DOHH2 (cell line): ENCODE measurements around the gene ZNF462.
"Not testable (repeated sequence)": the region's sequence is repeated elsewhere in the genome, so short reads cannot be mapped to it uniquely, and the experiment has no call there.

ENCODE experiments used
- H3F3A ChIP-seq: fragments of 200-600 bp; sonication (generic), shearing (Covaris generic); 2 replicates; pipeline ENCODE4 v1.6.0; 2016; ENCODE audit warnings: antibody characterized with exemption, mild to moderate bottlenecking; ENCODE audit not compliant: control insufficient read depth, insufficient read depth
- H3K27ac ChIP-seq: fragments of 200-600 bp; sonication (generic); 2 replicates; pipeline ENCODE4 v1.5.1; 2014; ENCODE audit warnings: low read depth, mild to moderate bottlenecking, low read length, moderate library complexity
- H3K27me3 ChIP-seq: fragments of 200-600 bp; sonication (generic); 2 replicates; pipeline ENCODE4 v1.6.1; 2014; ENCODE audit warnings: mild to moderate bottlenecking, low read length, mixed read lengths; ENCODE audit not compliant: control insufficient read depth
- H3K36me3 ChIP-seq: fragments of 200-600 bp; sonication (generic); 2 replicates; pipeline ENCODE4 v1.6.1; 2014; ENCODE audit warnings: mild to moderate bottlenecking, low read length, moderate library complexity, mixed read lengths; ENCODE audit not compliant: control insufficient read depth
- H3K4me1 ChIP-seq: fragments of 200-600 bp; sonication (generic); 2 replicates; pipeline ENCODE4 v1.6.1; 2014; ENCODE audit warnings: mild to moderate bottlenecking, low read length, mixed read lengths; ENCODE audit not compliant: control insufficient read depth
- H3K4me2 ChIP-seq: fragments of 200-600 bp; sonication (generic); 2 replicates; pipeline ENCODE4 v1.6.0; 2014; ENCODE audit warnings: mild to moderate bottlenecking, low read length, moderate library complexity
- H3K4me3 ChIP-seq: fragments of 200-600 bp; sonication (generic); 2 replicates; pipeline ENCODE4 v1.5.1; 2014; ENCODE audit warnings: mild to moderate bottlenecking, low read length, mixed read lengths
- H3K79me2 ChIP-seq: fragments of 200-600 bp; sonication (generic); 2 replicates; pipeline ENCODE4 v1.6.1; 2014; ENCODE audit warnings: mild to moderate bottlenecking, low read length, mixed read lengths; ENCODE audit not compliant: control insufficient read depth
- H3K9me2 ChIP-seq: fragments of 200-600 bp; sonication (generic); replicated peaks from 2 replicates; pipeline ENCODE4 v1.6.1; 2014; ENCODE audit warnings: mild to moderate bottlenecking, low read length, mixed read lengths; ENCODE audit not compliant: control insufficient read depth
- H3K9me3 ChIP-seq: fragments of 200-600 bp; sonication (generic); 2 replicates; pipeline ENCODE4 v1.6.1; 2014; ENCODE audit warnings: antibody characterized with exemption, low read length, mixed read lengths; ENCODE audit not compliant: control insufficient read depth, insufficient read depth
- H4K20me1 ChIP-seq: fragments of 200-600 bp; sonication (generic); 2 replicates; pipeline ENCODE4 v1.6.0; 2014; ENCODE audit warnings: low read depth, mild to moderate bottlenecking, antibody characterized with exemption, low read length, moderate library complexity; ENCODE audit not compliant: control insufficient read depth, insufficient read depth
- EZH2phosphoT487 ChIP-seq: fragments of 200-600 bp; sonication (generic); IDR thresholded peaks from 2 replicates; pipeline ENCODE4 v1.6.1; 2017; ENCODE audit warnings: borderline replicate concordance, mild to moderate bottlenecking, antibody characterized with exemption, low read length, moderate library complexity, mixed read lengths
- TF ChIP-seq, protein P1 (sequence below): fragments of 200-600 bp; sonication (generic); IDR thresholded peaks from one replicate; pipeline ENCODE4 v1.5.1; 2014; ENCODE audit warnings: antibody characterized with exemption, mild to moderate bottlenecking, low read depth, low read length; ENCODE audit not compliant: poor library complexity, severe bottlenecking

Gene ZNF462

DNA sequence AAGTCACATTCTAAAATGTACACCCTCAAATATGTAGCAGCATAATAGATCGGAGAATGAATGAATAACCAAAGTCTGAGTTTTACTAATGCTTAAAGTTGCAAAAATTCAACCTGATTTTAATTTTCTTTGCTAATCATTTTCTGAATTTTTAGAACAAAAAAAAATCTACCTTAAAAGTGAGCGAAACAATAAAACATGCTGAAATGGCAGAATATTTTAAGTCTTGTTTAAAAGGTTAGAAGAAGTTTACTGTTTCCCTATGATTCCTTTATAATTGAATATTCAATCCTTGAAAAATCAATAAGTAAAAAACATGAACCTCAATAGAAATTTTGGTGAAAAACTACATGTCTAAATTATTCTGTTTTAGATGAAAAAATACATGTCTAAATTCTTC is 27.1 kb upstream of the ZNF462 start:
- Histone ChIP-seq H3K9me2 (no peaks in the 10 kb centered on the region), H3K36me3 (no peaks in the 10 kb centered on the region), H3K27ac (no peak overlapping the region), H3K27me3 (no peaks in the 10 kb centered on the region; the same call in 1 of the 2 replicates), H3K9me3 (no peaks in the 10 kb centered on the region; the same call in 1 of the 2 replicates), H3K4me2 (no peak overlapping the region), H3K79me2 (no peaks in the 10 kb centered on the region), H3K4me1 (no peaks in the 10 kb centered on the region), H3K4me3 (no peak overlapping the region), H3F3A (no peaks in the 10 kb centered on the region), H4K20me1 (no peaks in the 10 kb centered on the region)
- TF ChIP-seq EZH2phosphoT487 = no peak
- TF ChIP-seq, protein P1, sequence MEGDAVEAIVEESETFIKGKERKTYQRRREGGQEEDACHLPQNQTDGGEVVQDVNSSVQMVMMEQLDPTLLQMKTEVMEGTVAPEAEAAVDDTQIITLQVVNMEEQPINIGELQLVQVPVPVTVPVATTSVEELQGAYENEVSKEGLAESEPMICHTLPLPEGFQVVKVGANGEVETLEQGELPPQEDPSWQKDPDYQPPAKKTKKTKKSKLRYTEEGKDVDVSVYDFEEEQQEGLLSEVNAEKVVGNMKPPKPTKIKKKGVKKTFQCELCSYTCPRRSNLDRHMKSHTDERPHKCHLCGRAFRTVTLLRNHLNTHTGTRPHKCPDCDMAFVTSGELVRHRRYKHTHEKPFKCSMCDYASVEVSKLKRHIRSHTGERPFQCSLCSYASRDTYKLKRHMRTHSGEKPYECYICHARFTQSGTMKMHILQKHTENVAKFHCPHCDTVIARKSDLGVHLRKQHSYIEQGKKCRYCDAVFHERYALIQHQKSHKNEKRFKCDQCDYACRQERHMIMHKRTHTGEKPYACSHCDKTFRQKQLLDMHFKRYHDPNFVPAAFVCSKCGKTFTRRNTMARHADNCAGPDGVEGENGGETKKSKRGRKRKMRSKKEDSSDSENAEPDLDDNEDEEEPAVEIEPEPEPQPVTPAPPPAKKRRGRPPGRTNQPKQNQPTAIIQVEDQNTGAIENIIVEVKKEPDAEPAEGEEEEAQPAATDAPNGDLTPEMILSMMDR = no peak

DNA sequence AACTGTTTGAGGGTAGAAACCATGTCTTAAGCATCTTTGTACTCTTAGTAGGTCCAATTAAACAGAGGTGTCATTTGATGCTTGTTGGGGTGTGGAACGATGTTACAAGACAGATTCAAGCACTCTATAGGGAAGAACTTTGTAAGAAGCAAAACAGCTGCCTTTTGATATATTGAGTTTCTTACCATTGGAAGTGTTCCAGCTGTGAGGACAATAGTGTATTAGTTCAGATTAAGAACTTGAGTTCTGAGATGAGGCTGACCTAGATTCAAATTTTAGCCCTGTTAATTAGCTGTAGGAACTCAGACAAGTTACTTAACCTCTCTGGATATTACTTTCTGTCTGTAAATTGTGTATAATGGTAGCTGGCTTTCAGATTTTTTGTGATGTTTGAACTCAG is 19.6 kb upstream of the ZNF462 start:
- H3K9me2 ChIP-seq = no peaks in the 10 kb centered on the region
- H3K4me1 ChIP-seq = no peaks in the 10 kb centered on the region
- H3F3A ChIP-seq = no peaks in the 10 kb centered on the region
- no peaks in the 10 kb centered on the region for H4K20me1 ChIP-seq
- H3K36me3 ChIP-seq = no peaks in the 10 kb centered on the region
- no peaks in the 10 kb centered on the region for H3K79me2 ChIP-seq
- no peaks in the 10 kb centered on the region for H3K9me3 ChIP-seq
- TF ChIP-seq EZH2phosphoT487 = no peak
- TF ChIP-seq, protein P1 = no peak
- H3K27me3 ChIP-seq = no peaks in the 10 kb centered on the region
- H3K4me3 ChIP-seq = no peak overlapping the region
- no peak overlapping the region for H3K4me2 ChIP-seq
- no peak overlapping the region for H3K27ac ChIP-seq

DNA sequence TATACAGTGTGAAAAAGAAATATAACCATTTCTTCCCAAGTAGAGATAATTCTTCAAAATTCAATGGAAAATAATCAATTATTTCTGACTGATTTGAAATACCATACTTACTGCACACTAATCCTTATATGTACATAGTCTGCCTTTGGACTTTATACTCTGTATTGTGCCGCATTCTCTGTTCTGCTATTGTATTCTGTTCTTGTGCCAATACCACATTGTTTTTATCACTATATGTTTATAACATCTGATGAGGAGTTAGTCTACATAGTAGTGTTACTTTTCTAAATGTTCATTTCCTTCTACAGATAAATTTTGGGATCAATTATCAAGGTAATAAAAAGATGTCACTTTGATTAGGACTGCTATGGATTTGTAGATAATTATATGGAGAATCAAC is 16.7 kb upstream of the ZNF462 start:
- no peaks in the 10 kb centered on the region for H3K9me3 ChIP-seq
- H3F3A ChIP-seq = no peaks in the 10 kb centered on the region
- H4K20me1 ChIP-seq = no peaks in the 10 kb centered on the region
- TF ChIP-seq EZH2phosphoT487 = no peak
- TF ChIP-seq, protein P1 = no peak
- no peak overlapping the region for H3K4me2 ChIP-seq
- H3K9me2 ChIP-seq = no peaks in the 10 kb centered on the region
- H3K27ac ChIP-seq = no peak overlapping the region
- no peaks in the 10 kb centered on the region for H3K36me3 ChIP-seq
- H3K4me3 ChIP-seq = no peak overlapping the region
- H3K79me2 ChIP-seq = no peaks in the 10 kb centered on the region
- H3K27me3 ChIP-seq = no peaks in the 10 kb centered on the region
- no peaks in the 10 kb centered on the region for H3K4me1 ChIP-seq

DNA sequence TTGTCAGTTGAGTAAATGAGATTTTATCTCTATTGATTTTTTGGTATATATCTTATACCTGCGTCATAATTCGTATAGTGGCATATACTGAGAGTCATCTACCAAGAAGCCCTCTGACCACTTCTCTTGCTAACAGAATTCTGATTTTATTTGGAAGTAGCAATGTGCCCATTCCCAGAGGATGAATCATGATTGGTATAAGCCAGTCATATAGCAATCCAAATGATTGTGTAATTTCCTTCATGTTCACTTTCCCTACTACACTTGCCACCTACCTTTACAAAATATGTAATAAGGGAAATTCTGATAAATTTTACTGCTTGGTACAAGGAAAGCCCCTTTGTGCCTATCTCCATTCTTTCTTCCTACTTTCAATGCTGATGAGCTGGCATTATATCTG is 16.1 kb upstream of the ZNF462 start:
- Histone ChIP-seq H3K36me3 (no peaks in the 10 kb centered on the region), H4K20me1 (no peaks in the 10 kb centered on the region), H3K4me2 (no peak overlapping the region), H3K27me3 (no peaks in the 10 kb centered on the region), H3K9me3 (no peaks in the 10 kb centered on the region), H3K27ac (no peak overlapping the region), H3K9me2 (no peaks in the 10 kb centered on the region), H3F3A (no peaks in the 10 kb centered on the region), H3K4me3 (no peak overlapping the region), H3K4me1 (no peaks in the 10 kb centered on the region), H3K79me2 (no peaks in the 10 kb centered on the region)
- TF ChIP-seq EZH2phosphoT487 = no peak
- TF ChIP-seq, protein P1 = no peak

DNA sequence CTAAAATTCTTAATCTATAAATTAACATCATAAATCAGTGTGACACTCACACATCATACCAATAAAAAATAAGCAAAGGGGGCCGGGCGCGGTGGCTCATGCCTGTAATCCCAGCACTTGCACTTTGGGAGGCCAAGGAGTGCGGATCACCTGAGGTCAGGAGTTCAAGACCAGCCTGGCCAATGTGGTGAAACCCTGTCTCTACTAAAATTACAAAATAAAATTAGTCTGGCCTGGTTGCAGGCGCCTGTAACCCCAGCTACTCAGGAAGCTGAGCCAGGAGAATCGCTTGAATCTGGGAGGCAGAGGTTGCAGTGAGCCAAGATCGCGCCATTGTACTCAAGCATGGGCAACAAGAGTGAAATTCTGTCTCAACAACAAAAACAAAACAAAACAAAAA is 11.3 kb upstream of the ZNF462 start:
- H3K36me3 ChIP-seq, H3K9me3 ChIP-seq, H3K9me2 ChIP-seq, H3K4me1 ChIP-seq, H3F3A ChIP-seq, H3K4me3 ChIP-seq, H3K27me3 ChIP-seq, H3K4me2 ChIP-seq, H3K27ac ChIP-seq, H4K20me1 ChIP-seq, H3K79me2 ChIP-seq: not testable (repeated sequence)
